ENCODE data around the gene SYCP3. TPM values are rescaled to one million over a fixed set of nuclear protein-coding genes. Genes with fewer than 3 reads are reported as not detected.

Gene SYCP3
- total RNA-seq, 1 donor from 2014 or later: not detected

GRCh38 chr12:101695706-101696105 lies 43.6 kb downstream of the SYCP3 start:
- H3K36me3 Mint-ChIP-seq (ENCODE audit: insufficient read depth): no peaks in the 10 kb centered on the region
- no peak overlapping the region for H3K4me3 Mint-ChIP-seq (ENCODE audit: low read depth)
- no peak for TF ChIP-seq CTCF (IDR thresholded peaks at IDR 0.05; ENCODE audit: unreplicated experiment)
- H3K27me3 Mint-ChIP-seq: peaks cover 12% of the 10 kb centered on the region
- peaks cover 21% of the 10 kb centered on the region for H3K4me1 Mint-ChIP-seq (ENCODE audit: low read depth)
- no peaks in the 10 kb centered on the region for H3K9me3 Mint-ChIP-seq (ENCODE audit: low read depth)
- H3K27ac Mint-ChIP-seq: no peak overlapping the region
- no peak for DNase-seq (ENCODE audit: low spot score, unreplicated experiment)

- no peak for TF ChIP-seq CTCF (IDR thresholded peaks at IDR 0.05; ENCODE audit: unreplicated experiment)
- Mint-ChIP-seq H3K27me3 (peaks cover 12% of the 10 kb centered on the region), H3K9me3 (ENCODE audit: low read depth) (no peaks in the 10 kb centered on the region), H3K4me1 (ENCODE audit: low read depth) (peaks cover 21% of the 10 kb centered on the region), H3K27ac (no peak overlapping the region), H3K36me3 (ENCODE audit: insufficient read depth) (no peaks in the 10 kb centered on the region), H3K4me3 (ENCODE audit: low read depth) (no peak overlapping the region)
- no peak for DNase-seq (ENCODE audit: low spot score, unreplicated experiment)
Measured at GRCh38 chr12:101694986-101695385, 44.3 kb downstream of the SYCP3 start.

GRCh38 chr12:101694297-101694848 lies 44.9 kb downstream of the SYCP3 start:
- peaks cover 13% of the 10 kb centered on the region for H3K27me3 Mint-ChIP-seq
- H3K36me3 Mint-ChIP-seq (ENCODE audit: insufficient read depth): no peaks in the 10 kb centered on the region
- TF ChIP-seq CTCF (IDR thresholded peaks at IDR 0.05; ENCODE audit: unreplicated experiment): no peak
- no peak overlapping the region for H3K4me3 Mint-ChIP-seq (ENCODE audit: low read depth)
- DNase-seq (ENCODE audit: low spot score, unreplicated experiment): no peak
- H3K4me1 Mint-ChIP-seq (ENCODE audit: low read depth): peaks cover 21% of the 10 kb centered on the region
- no peak overlapping the region for H3K27ac Mint-ChIP-seq
- H3K9me3 Mint-ChIP-seq (ENCODE audit: low read depth): no peaks in the 10 kb centered on the region

GRCh38 chr12:101691503-101692096 lies 47.7 kb downstream of the SYCP3 start:
- Mint-ChIP-seq H3K36me3 (ENCODE audit: insufficient read depth) (no peaks in the 10 kb centered on the region), H3K4me3 (ENCODE audit: low read depth) (peak overlapping the region; percentile 1), H3K4me1 (ENCODE audit: low read depth) (peaks cover 10% of the 10 kb centered on the region), H3K27ac (no peak overlapping the region), H3K27me3 (peaks cover 15% of the 10 kb centered on the region), H3K9me3 (ENCODE audit: low read depth) (no peaks in the 10 kb centered on the region)
- TF ChIP-seq CTCF (IDR thresholded peaks at IDR 0.05; ENCODE audit: unreplicated experiment): no peak
- no peak for DNase-seq (ENCODE audit: low spot score, unreplicated experiment)

- peaks cover 8% of the 10 kb centered on the region for H3K4me1 Mint-ChIP-seq (ENCODE audit: low read depth)
- H3K27me3 Mint-ChIP-seq: peaks cover 10% of the 10 kb centered on the region
- H3K36me3 Mint-ChIP-seq (ENCODE audit: insufficient read depth): no peaks in the 10 kb centered on the region
- H3K9me3 Mint-ChIP-seq (ENCODE audit: low read depth): no peaks in the 10 kb centered on the region
- no peak overlapping the region for H3K27ac Mint-ChIP-seq
- TF ChIP-seq CTCF (IDR thresholded peaks at IDR 0.05; ENCODE audit: unreplicated experiment): no peak
- no peak overlapping the region for H3K4me3 Mint-ChIP-seq (ENCODE audit: low read depth)
- no peak for DNase-seq (ENCODE audit: low spot score, unreplicated experiment)
Measured at GRCh38 chr12:101690544-101691098, 48.6 kb downstream of the SYCP3 start.
